Heart left ventricle (tissue), 16 donors: ENCODE results near the gene SRGAP1. TPM values are rescaled to one million over a fixed set of nuclear protein-coding genes. Genes with fewer than 3 reads are reported as not detected.

Experiments used
- ATAC-seq, 4 donors: fragments of 200-7000 bp; cut with Tn5 transposase; one replicate each; pipeline ENCODE4 v1.9.1; 2020 to 2022; ENCODE audit warnings: moderate library complexity in 4 of 4, mild to moderate bottlenecking in 3 of 4, moderate number of reproducible peaks in 1 of 4
- DNase-seq, 5 donors: peaks; one replicate each; pipeline ENCODE4 v3.0.0-alpha.2; 2020
- H3K27ac ChIP-seq, 12 donors: fragments of 200-600 bp; sonication (generic) in 4 of 12; one replicate each; pipeline versions ENCODE4 v1.5.0 to v1.8.0; 2016 to 2022; ENCODE audit warnings: mild to moderate bottlenecking in 2 of 12
- H3K27me3 ChIP-seq, 9 donors: fragments of 200-600 bp; sonication (generic) in 2 of 9; one replicate each; pipeline versions ENCODE4 v1.5.1 to v1.8.0; 2016 to 2022; ENCODE audit warnings: mild to moderate bottlenecking in 3 of 9
- H3K36me3 ChIP-seq, 9 donors: fragments of 200-600 bp; sonication (generic) in 2 of 9; one replicate each; pipeline versions ENCODE4 v1.5.0 to v1.8.0; 2018 to 2022; ENCODE audit warnings: mild to moderate bottlenecking in 2 of 9
- H3K4me1 ChIP-seq, 12 donors: fragments of 200-600 bp; sonication (generic) in 4 of 12; one replicate each; pipeline versions ENCODE4 v1.5.0 to v1.8.0; 2016 to 2022; ENCODE audit warnings: mild to moderate bottlenecking in 3 of 12
- H3K4me3 ChIP-seq, 12 donors: fragments of 200-600 bp; sonication (generic) in 4 of 12; one replicate each; pipeline versions ENCODE4 v1.5.0 to v1.8.0; 2017 to 2022; ENCODE audit warnings: mild to moderate bottlenecking in 9 of 12, moderate library complexity in 4 of 12
- H3K9me3 ChIP-seq, 12 donors: fragments of 200-600 bp; sonication (generic) in 4 of 12; one replicate each; pipeline versions ENCODE4 v1.5.0 to v1.8.0; 2016 to 2022; ENCODE audit warnings: mild to moderate bottlenecking in 1 of 12
- POLR2A ChIP-seq, 2 donors: fragments of 450-650 bp; IDR thresholded peaks; one replicate each; pipeline ENCODE4 v1.6.1; 2017; ENCODE audit warnings: antibody characterized with exemption in 2 of 2, mild to moderate bottlenecking in 2 of 2, moderate library complexity in 2 of 2
- WGBS, 4 donors: extraction: QIAGEN DNeasy Blood & Tissue Kit in 2 of 4; methylation state at CpG; one replicate each; pipeline versions ENCODE4 v1.1.5 to v1.1.7; 2013 to 2018; 5-methylcytosine and 5-hydroxymethylcytosine counted together
- intact Hi-C, 10 donors: fragments of 100-400 bp; cut with DNase I; formaldehyde crosslinking; loops; one replicate each; pipeline versions ENCODE4 v1.11.1 to v1.14.2; 2022
- polyA plus RNA-seq, 2 donors: library from polyadenylated mRNA; stranded (reverse); fragments of 200-250 nt; gene quantifications; one replicate each; pipeline ENCODE4 v1.2.3, GENCODE V29; 2013
- total RNA-seq, 9 donors: library from RNA; depleted of rRNA in 2 of 9; stranded (reverse); fragments of >200 nt in 2 of 9; fragmentation: NEBNext Ultra II Directional in 3 of 9; extraction: Animal tissue kit (Norgen Biotek cat#: 25700) in 3 of 9; gene quantifications; one replicate each; pipeline versions ENCODE4 v1.1.0 to v1.2.4, GENCODE V29; 2016 to 2023
- TF ChIP-seq, protein P1 (sequence below), 12 donors: fragments of 200-600 bp; sonication (generic) in 4 of 12; IDR thresholded peaks; one replicate each; pipeline versions ENCODE4 v1.5.0 to v1.8.0; 2018 to 2022; ENCODE audit warnings: antibody characterized with exemption in 12 of 12, mild to moderate bottlenecking in 5 of 12
- donor health status: ischemic (EF 13 %, LVEDD 7.1; RV severe dilation, severe dysfunction).
- donor health status: healthy with polysubstance abuse.
- donor health status: DM: no; HTN: yes; CAD: no.
- donor health status: DM: no; HTN: no; CAD: no.
- donor health status: ischemic (EF 25% LVEDD 6.9; RV normal size, moderate dysfunction).
- donor health status: ischemic (EF 25% LVEDD 5.7; RV mildly dilated, moderate dysfunction).
- donor health status: healthy.
- donor health status: DM: yes; HTN: yes; CAD: no.
- donor health status: ischemic (EF 35%, LVEDD 5.7; RV mildly dilated, moderate dysfunction).
- donor health status: nonischemic (EF 11% LVEDD 7.7; RV severe dilation, severe dysfunction).
- donor health status: DM: yes; HTN: yes; CAD: no.
- donor health status: PGD.
- donor health status: ischemic (EF 29% LVEDD 5.4; RV normal size, mild dysfunction).
- donor health status: nonischemic (EF 23%, LVEDD 6.1; RV moderate dilation, normal function).

SRGAP1 gene
- total and polyA plus RNA-seq, 11 donors = 1.3 to 10.6 (median 4.5) TPM

DNA sequence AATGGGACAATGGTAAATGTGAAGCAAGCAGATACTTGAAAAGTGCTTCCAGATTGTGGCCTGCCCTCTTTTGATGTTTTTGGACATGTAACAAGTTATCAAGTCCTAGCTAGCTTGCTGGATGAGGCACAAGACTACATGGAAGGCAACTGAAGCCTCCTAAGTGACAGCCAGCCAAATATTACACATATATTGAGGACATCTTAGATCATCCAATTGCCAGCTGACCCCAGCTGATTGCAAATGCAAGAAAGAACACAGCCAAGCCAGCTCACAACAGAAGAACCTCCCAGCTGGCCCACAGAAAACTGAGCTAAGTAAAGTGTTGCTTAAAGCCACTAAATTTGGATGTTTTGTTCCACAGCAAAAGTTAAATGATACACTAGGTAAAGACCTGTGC lies 156.9 kb downstream of the SRGAP1 start:
- ATAC-seq = peak in 3 of 4 donors; percentile 41 to 88 (median 57)

GRCh38 chr12:64004641-64005040 lies 160.1 kb downstream of the SRGAP1 start:
- Histone ChIP-seq H3K27ac (no peak overlapping the region), H3K4me1 (peaks cover 0 to 9% (median 4%) of the 10 kb centered on the region in 12 donors), H3K36me3 (no peaks in the 10 kb centered on the region), H3K9me3 (peaks cover 0 to 7% (median 0%) of the 10 kb centered on the region in 12 donors), H3K4me3 (no peak overlapping the region), H3K27me3 (no peaks in the 10 kb centered on the region)
- 97 to 100% (median 99%) methylated on average over 3 of the region's 3 CpGs for WGBS, 4 donors
- TF ChIP-seq, protein P1, sequence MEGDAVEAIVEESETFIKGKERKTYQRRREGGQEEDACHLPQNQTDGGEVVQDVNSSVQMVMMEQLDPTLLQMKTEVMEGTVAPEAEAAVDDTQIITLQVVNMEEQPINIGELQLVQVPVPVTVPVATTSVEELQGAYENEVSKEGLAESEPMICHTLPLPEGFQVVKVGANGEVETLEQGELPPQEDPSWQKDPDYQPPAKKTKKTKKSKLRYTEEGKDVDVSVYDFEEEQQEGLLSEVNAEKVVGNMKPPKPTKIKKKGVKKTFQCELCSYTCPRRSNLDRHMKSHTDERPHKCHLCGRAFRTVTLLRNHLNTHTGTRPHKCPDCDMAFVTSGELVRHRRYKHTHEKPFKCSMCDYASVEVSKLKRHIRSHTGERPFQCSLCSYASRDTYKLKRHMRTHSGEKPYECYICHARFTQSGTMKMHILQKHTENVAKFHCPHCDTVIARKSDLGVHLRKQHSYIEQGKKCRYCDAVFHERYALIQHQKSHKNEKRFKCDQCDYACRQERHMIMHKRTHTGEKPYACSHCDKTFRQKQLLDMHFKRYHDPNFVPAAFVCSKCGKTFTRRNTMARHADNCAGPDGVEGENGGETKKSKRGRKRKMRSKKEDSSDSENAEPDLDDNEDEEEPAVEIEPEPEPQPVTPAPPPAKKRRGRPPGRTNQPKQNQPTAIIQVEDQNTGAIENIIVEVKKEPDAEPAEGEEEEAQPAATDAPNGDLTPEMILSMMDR (IDR thresholded peaks at IDR 0.05) = no peak
- TF ChIP-seq POLR2A (IDR thresholded peaks at IDR 0.05) = no peak
- DNase-seq (no peak), ATAC-seq (no peak)
- intact Hi-C loops = no loop called here

More for the DNA sequence above, 156.9 kb downstream of the SRGAP1 start:
- H3K9me3 ChIP-seq = peaks cover 0 to 7% (median 0%) of the 10 kb centered on the region in 12 donors
- intact Hi-C loops = no loop called here
- no peaks in the 10 kb centered on the region for H3K27me3 ChIP-seq
- peak in 2 of 5 donors; percentile 37 to 50 for DNase-seq
- peaks cover 0 to 5% (median 0%) of the 10 kb centered on the region in 12 donors for H3K4me1 ChIP-seq
- no peak for TF ChIP-seq POLR2A (IDR thresholded peaks at IDR 0.05)
- TF ChIP-seq, protein P1 (IDR thresholded peaks at IDR 0.05) = no peak
- H3K4me3 ChIP-seq = no peak overlapping the region
- H3K27ac ChIP-seq = no peak overlapping the region
- no peaks in the 10 kb centered on the region for H3K36me3 ChIP-seq

GRCh38 chr12:64006211-64006825 lies 161.8 kb downstream of the SRGAP1 start:
- TF ChIP-seq, protein P1 (IDR thresholded peaks at IDR 0.05) = no peak
- no peak for TF ChIP-seq POLR2A (IDR thresholded peaks at IDR 0.05)
- Histone ChIP-seq H3K27me3 (no peaks in the 10 kb centered on the region), H3K4me1 (peaks cover 0 to 9% (median 4%) of the 10 kb centered on the region in 12 donors), H3K4me3 (no peak overlapping the region), H3K27ac (no peak overlapping the region), H3K36me3 (no peaks in the 10 kb centered on the region), H3K9me3 (peaks cover 0 to 7% (median 0%) of the 10 kb centered on the region in 12 donors)
- ATAC-seq = peak in 1 of 4 donors; percentile 26
- 42 to 80% (median 50%) methylated on average over 2 of the region's 2 CpGs for WGBS, 4 donors
- intact Hi-C loops = no loop called here
- DNase-seq = no peak

DNA sequence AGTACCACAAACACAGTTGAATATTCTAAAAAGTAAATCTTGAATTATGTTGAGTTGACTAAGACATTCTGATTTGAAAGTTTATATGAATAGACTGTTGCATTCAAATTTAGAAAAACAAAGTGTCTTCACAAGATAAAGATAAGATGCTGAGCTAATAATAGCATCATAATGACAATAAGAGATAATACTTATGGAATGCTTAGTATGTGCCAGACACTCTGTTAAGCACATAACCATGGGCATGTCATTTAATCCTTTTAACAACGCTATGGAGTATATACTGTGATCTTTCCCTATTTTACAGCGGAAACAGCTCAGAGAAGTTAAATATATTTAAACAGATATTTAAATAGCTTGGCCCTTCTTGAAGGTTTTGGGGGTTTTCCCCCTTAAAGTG lies 163.4 kb downstream of the SRGAP1 start:
- TF ChIP-seq, protein P1 (IDR thresholded peaks at IDR 0.05) = no peak
- no peak for TF ChIP-seq POLR2A (IDR thresholded peaks at IDR 0.05)
- Histone ChIP-seq H3K27me3 (no peaks in the 10 kb centered on the region), H3K27ac (no peak overlapping the region), H3K4me3 (no peak overlapping the region), H3K9me3 (peaks cover 0 to 7% (median 0%) of the 10 kb centered on the region in 12 donors), H3K4me1 (peaks cover 0 to 9% (median 4%) of the 10 kb centered on the region in 12 donors), H3K36me3 (no peaks in the 10 kb centered on the region)
- 54 to 68% (median 63%) methylated on average over 2 of the region's 2 CpGs for WGBS, 4 donors
- DNase-seq (no peak), ATAC-seq (no peak)
- intact Hi-C loops = no loop called here
